Endometrium (tissue), 2 donors: Measurements from ENCODE around the gene HPGDS.
"Not testable (repeated sequence)": the region's sequence is repeated elsewhere in the genome, so short reads cannot be mapped to it uniquely, and the experiment has no call there.

Experiments
- FAIRE-seq: peaks from 2 replicates; lab custom pipeline; 2012; peaks lifted over from hg19 to GRCh38; lab: Jason Lieb, UNC
- donor health status: control.
- donor health status: control.

The HPGDS gene

GRCh38 chr4:94319927-94320326 lies 22.7 kb downstream of the HPGDS start:
- not testable (repeated sequence) for FAIRE-seq

- no peak for FAIRE-seq
These were observed 35.3 kb downstream of the HPGDS start for GRCh38 chr4:94307231-94307871.

- FAIRE-seq, result no peak
These were observed 35.9 kb downstream of the HPGDS start for GRCh38 chr4:94306713-94307112.

GRCh38 chr4:94305466-94306225 lies 37.0 kb downstream of the HPGDS start:
- no peak for FAIRE-seq

- peak; percentile 60 for FAIRE-seq
These were observed 38.2 kb downstream of the HPGDS start for GRCh38 chr4:94304365-94304971.

- no peak for FAIRE-seq
These were observed 40.4 kb downstream of the HPGDS start for GRCh38 chr4:94302191-94302590.

- no peak for FAIRE-seq
These were observed 43.8 kb downstream of the HPGDS start for GRCh38 chr4:94298725-94299252.

- FAIRE-seq, result not testable (repeated sequence)
These were observed 47.2 kb downstream of the HPGDS start for GRCh38 chr4:94295473-94295872.

GRCh38 chr4:94293981-94294380 lies 48.7 kb downstream of the HPGDS start:
- not testable (repeated sequence) for FAIRE-seq

GRCh38 chr4:94290245-94290644 lies 52.4 kb downstream of the HPGDS start:
- FAIRE-seq, result no peak

- no peak for FAIRE-seq
These were observed 57.0 kb downstream of the HPGDS start for GRCh38 chr4:94285666-94286065.

- no peak for FAIRE-seq
These were observed 57.7 kb downstream of the HPGDS start for GRCh38 chr4:94284889-94285288.

- no peak for FAIRE-seq
These were observed 63.9 kb downstream of the HPGDS start for GRCh38 chr4:94278781-94279180.

GRCh38 chr4:94277534-94277933 lies 65.1 kb downstream of the HPGDS start:
- no peak for FAIRE-seq

- no peak for FAIRE-seq
These were observed 66.4 kb downstream of the HPGDS start for GRCh38 chr4:94276204-94276603.

GRCh38 chr4:94274912-94275311 lies 67.7 kb downstream of the HPGDS start:
- no peak for FAIRE-seq

GRCh38 chr4:94271248-94271647 lies 71.4 kb downstream of the HPGDS start:
- FAIRE-seq, result no peak

GRCh38 chr4:94267037-94267436 lies 75.6 kb downstream of the HPGDS start:
- no peak for FAIRE-seq

GRCh38 chr4:94262163-94263016 lies 80.2 kb downstream of the HPGDS start:
- FAIRE-seq, result peak; percentile 23

- no peak for FAIRE-seq
These were observed 85.8 kb downstream of the HPGDS start for GRCh38 chr4:94256828-94257227.

GRCh38 chr4:94256144-94256783 lies 86.4 kb downstream of the HPGDS start:
- FAIRE-seq, result no peak

GRCh38 chr4:94253036-94253435 lies 89.6 kb downstream of the HPGDS start:
- FAIRE-seq, result no peak
